ENCODE data around the gene DEFB113.

DNA sequence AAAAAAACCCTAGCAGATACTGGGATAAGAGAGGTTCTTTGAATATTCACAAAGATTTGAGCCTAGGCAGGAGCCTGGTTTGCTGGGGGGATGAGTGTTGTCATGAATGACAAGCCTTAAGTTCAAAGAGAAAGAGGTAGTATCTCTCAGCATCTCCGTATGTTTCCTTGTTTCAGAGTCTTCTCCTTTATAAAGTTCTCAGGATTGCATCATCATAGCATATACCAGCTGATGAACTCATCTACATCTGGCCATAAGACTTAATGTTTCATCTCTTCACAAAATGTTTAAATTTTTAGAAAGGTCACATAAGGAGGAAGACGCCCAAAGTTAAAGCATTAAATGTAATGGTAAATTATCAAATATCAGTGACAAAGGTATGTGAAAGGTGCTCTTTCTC is 22.6 kb downstream of the DEFB113 start:
- TF ChIP-seq, protein P1, sequence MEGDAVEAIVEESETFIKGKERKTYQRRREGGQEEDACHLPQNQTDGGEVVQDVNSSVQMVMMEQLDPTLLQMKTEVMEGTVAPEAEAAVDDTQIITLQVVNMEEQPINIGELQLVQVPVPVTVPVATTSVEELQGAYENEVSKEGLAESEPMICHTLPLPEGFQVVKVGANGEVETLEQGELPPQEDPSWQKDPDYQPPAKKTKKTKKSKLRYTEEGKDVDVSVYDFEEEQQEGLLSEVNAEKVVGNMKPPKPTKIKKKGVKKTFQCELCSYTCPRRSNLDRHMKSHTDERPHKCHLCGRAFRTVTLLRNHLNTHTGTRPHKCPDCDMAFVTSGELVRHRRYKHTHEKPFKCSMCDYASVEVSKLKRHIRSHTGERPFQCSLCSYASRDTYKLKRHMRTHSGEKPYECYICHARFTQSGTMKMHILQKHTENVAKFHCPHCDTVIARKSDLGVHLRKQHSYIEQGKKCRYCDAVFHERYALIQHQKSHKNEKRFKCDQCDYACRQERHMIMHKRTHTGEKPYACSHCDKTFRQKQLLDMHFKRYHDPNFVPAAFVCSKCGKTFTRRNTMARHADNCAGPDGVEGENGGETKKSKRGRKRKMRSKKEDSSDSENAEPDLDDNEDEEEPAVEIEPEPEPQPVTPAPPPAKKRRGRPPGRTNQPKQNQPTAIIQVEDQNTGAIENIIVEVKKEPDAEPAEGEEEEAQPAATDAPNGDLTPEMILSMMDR (conservative IDR thresholded peaks at IDR 0.05; ENCODE audit: low read length): no peak
- no peak for TF ChIP-seq EZH2phosphoT487 (IDR thresholded peaks at IDR 0.05; ENCODE audit: borderline replicate concordance, low read depth, low read length)

Measured in OCI-LY7 (cell line).